PC-9 (cell line): Measurements from ENCODE around the gene MPP2. TPM values are rescaled to one million over a fixed set of nuclear protein-coding genes. Genes with fewer than 3 reads are reported as not detected.

Experiments
- BruUV-seq: library from RNA; stranded (reverse); fragments of 400-500 nt; replicated peaks from 2 replicates; lab custom pipeline; 2021; lab: Mats Ljungman, UMichigan
- CTCF ChIA-PET: fragments of 300-600 bp; sonication (Branson Sonifier 250); formaldehyde crosslinking; loops from one replicate; lab custom pipeline; 2022; ENCODE audit warnings: antibody characterized with exemption; lab: Charles Lee
- POLR2A ChIA-PET: fragments of 300-600 bp; sonication (Branson Sonifier 250); formaldehyde crosslinking; loops from one replicate; lab custom pipeline; 2022; ENCODE audit warnings: antibody characterized with exemption; ENCODE audit not compliant: unreplicated experiment; lab: Charles Lee
- DNase-seq, 2 experiments: peaks; one replicate each; pipeline versions ENCODE4 v3.0.0 to v3.0.0-alpha.2; 2015 to 2022; ENCODE audit warnings: mixed read lengths in 1 of 2
- H2AFZ ChIP-seq: fragments of 200-600 bp; sonication (generic); 2 replicates; pipeline ENCODE4 v1.8.1; 2017; ENCODE audit warnings: antibody characterized with exemption
- H3F3A ChIP-seq: fragments of 200-600 bp; sonication (generic); 2 replicates; pipeline ENCODE4 v1.8.1; 2017; ENCODE audit warnings: antibody characterized with exemption, mild to moderate bottlenecking, low read depth; ENCODE audit not compliant: insufficient read depth
- H3K27ac ChIP-seq: fragments of 200-600 bp; sonication (generic); 2 replicates; pipeline ENCODE4 v1.6.1; 2016; ENCODE audit warnings: mixed run types
- H3K27me3 ChIP-seq: fragments of 200-600 bp; sonication (generic); 2 replicates; pipeline ENCODE4 v1.6.1; 2016; ENCODE audit warnings: low read depth, mixed run types; ENCODE audit not compliant: insufficient read depth
- H3K36me3 ChIP-seq: fragments of 200-600 bp; sonication (generic); 2 replicates; pipeline ENCODE4 v1.6.1; 2016; ENCODE audit warnings: low read depth, mixed run types
- H3K4me1 ChIP-seq: fragments of 200-600 bp; sonication (generic); replicated peaks from 2 replicates; pipeline ENCODE4 v1.6.1; 2016; ENCODE audit warnings: mixed run types; ENCODE audit not compliant: insufficient read depth
- H3K4me2 ChIP-seq: fragments of 200-600 bp; sonication (generic); 2 replicates; pipeline ENCODE4 v1.6.1; 2017; ENCODE audit warnings: mixed run types
- H3K4me3 ChIP-seq: fragments of 200-600 bp; sonication (generic); 2 replicates; pipeline ENCODE4 v1.6.1; 2016; ENCODE audit warnings: mixed run types
- H3K79me2 ChIP-seq: fragments of 200-600 bp; sonication (generic); 2 replicates; pipeline ENCODE4 v1.6.1; 2017; ENCODE audit warnings: low read depth, mixed run types
- H3K9me2 ChIP-seq: fragments of 200-600 bp; sonication (generic); 2 replicates; pipeline ENCODE4 v1.8.1; 2017; ENCODE audit warnings: mild to moderate bottlenecking; ENCODE audit not compliant: insufficient read depth
- H3K9me3 ChIP-seq: fragments of 200-600 bp; sonication (generic); 2 replicates; pipeline ENCODE4 v1.8.1; 2016; ENCODE audit warnings: low read depth; ENCODE audit not compliant: insufficient read depth
- H4K20me1 ChIP-seq: fragments of 200-600 bp; sonication (generic); 2 replicates; pipeline ENCODE4 v1.8.1; 2017; ENCODE audit not compliant: insufficient read depth
- CTCF ChIP-seq: fragments of 200-600 bp; sonication (generic); conservative IDR thresholded peaks from 2 replicates; pipeline ENCODE4 v1.6.1; 2017; ENCODE audit warnings: mixed run types, antibody characterized with exemption, mild to moderate bottlenecking, moderate library complexity
- EZH2 ChIP-seq: fragments of 200-600 bp; sonication (generic); IDR thresholded peaks from 2 replicates; pipeline ENCODE4 v1.8.0; 2017; ENCODE audit warnings: antibody characterized with exemption, low read depth
- intact Hi-C: fragments of 100-400 bp; cut with micrococcal nuclease; formaldehyde crosslinking; loops from one replicate; pipeline ENCODE4 v1.10.0; 2022; ENCODE audit not compliant: unreplicated experiment
- total RNA-seq: library from RNA; stranded (reverse); gene quantifications from 2 replicates; pipeline ENCODE4 v1.2.3, GENCODE V29; 2021

Gene MPP2
- total RNA-seq, 1 experiment from 2014 or later, result 5.6 TPM

GRCh38 chr17:43935926-43936261 lies 28.6 kb upstream of the MPP2 start:
- Histone ChIP-seq H3K4me1 (no peaks in the 10 kb centered on the region), H2AFZ (no peak overlapping the region), H3K27me3 (peaks cover 8% of the 10 kb centered on the region), H3K36me3 (no peaks in the 10 kb centered on the region), H3K27ac (no peak overlapping the region), H4K20me1 (no peaks in the 10 kb centered on the region), H3K9me3 (no peaks in the 10 kb centered on the region), H3F3A (no peaks in the 10 kb centered on the region), H3K4me3 (no peak overlapping the region), H3K9me2 (no peaks in the 10 kb centered on the region), H3K4me2 (no peak overlapping the region), H3K79me2 (no peaks in the 10 kb centered on the region)
- intact Hi-C loops, result no loop called here
- CTCF ChIA-PET, result no interaction called here
- POLR2A ChIA-PET, result no interaction called here
- DNase-seq, result no peak
- TF ChIP-seq CTCF (no peak), EZH2 (no peak)
- no TSS peak for BruUV-seq

- Histone ChIP-seq H3K27ac (no peak overlapping the region), H3K36me3 (no peaks in the 10 kb centered on the region), H3K4me3 (no peak overlapping the region), H3K4me1 (no peaks in the 10 kb centered on the region), H3K9me3 (no peaks in the 10 kb centered on the region), H2AFZ (no peak overlapping the region), H3K9me2 (no peaks in the 10 kb centered on the region), H3K4me2 (no peak overlapping the region), H4K20me1 (no peaks in the 10 kb centered on the region), H3K27me3 (peaks cover 8% of the 10 kb centered on the region), H3K79me2 (no peaks in the 10 kb centered on the region), H3F3A (no peaks in the 10 kb centered on the region)
- ChIA-PET POLR2A (no interaction called here), CTCF (no interaction called here)
- BruUV-seq, result no TSS peak
- no peak for TF ChIP-seq EZH2
- no peak for TF ChIP-seq CTCF
- DNase-seq, result no peak
- intact Hi-C loops, result no loop called here
Measured at GRCh38 chr17:43935204-43935925, 28.0 kb upstream of the MPP2 start.

GRCh38 chr17:43932923-43933322 lies 25.6 kb upstream of the MPP2 start:
- 0 out of 2 replicates have a peak, but pooled peaks cover 4% of the 10 kb centered on the region for H3K27me3 ChIP-seq
- no TSS peak for BruUV-seq
- no peaks in the 10 kb centered on the region for H3K36me3 ChIP-seq
- H3K4me1 ChIP-seq, result no peaks in the 10 kb centered on the region
- H3K79me2 ChIP-seq, result no peaks in the 10 kb centered on the region
- TF ChIP-seq CTCF (no peak), EZH2 (no peak)
- intact Hi-C loops, result no loop called here
- H3K4me3 ChIP-seq, result no peak overlapping the region
- POLR2A ChIA-PET, result no interaction called here
- no peaks in the 10 kb centered on the region for H3K9me2 ChIP-seq
- H2AFZ ChIP-seq, result no peak overlapping the region
- H3K27ac ChIP-seq, result no peak overlapping the region
- CTCF ChIA-PET, result interaction anchor here (0.5 kb wide), 1 partner anchor 444 kb away, joined by 7 read pairs; no protein-coding TSS in a partner anchor
- H3K4me2 ChIP-seq, result no peak overlapping the region
- no peaks in the 10 kb centered on the region for H3K9me3 ChIP-seq
- no peak for DNase-seq
- H4K20me1 ChIP-seq, result no peaks in the 10 kb centered on the region
- H3F3A ChIP-seq, result no peaks in the 10 kb centered on the region
